Measurements from ENCODE around the gene CTXN2.

DNA sequence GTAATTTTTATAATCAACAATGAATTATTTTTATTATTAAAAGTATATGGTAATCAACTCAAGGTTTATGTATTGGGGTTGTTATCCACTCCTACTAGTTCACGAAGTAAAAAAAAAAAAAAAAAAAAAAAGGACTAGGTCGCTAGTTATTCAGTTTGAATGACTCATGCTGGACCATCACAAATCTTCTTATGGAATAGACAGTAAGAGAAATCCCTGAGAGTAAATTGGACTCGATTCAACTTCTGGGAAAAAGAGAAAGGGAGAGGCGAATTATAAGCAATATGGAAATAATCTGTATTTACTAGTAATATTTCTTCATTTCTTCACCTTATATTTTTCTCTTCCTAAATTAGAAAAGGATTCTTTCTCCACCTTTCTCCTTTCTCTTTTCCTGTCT is 15.4 kb upstream of the CTXN2 start:
- no peak for TF ChIP-seq POLR2A (IDR thresholded peaks at IDR 0.05)
- TF ChIP-seq, protein P1, sequence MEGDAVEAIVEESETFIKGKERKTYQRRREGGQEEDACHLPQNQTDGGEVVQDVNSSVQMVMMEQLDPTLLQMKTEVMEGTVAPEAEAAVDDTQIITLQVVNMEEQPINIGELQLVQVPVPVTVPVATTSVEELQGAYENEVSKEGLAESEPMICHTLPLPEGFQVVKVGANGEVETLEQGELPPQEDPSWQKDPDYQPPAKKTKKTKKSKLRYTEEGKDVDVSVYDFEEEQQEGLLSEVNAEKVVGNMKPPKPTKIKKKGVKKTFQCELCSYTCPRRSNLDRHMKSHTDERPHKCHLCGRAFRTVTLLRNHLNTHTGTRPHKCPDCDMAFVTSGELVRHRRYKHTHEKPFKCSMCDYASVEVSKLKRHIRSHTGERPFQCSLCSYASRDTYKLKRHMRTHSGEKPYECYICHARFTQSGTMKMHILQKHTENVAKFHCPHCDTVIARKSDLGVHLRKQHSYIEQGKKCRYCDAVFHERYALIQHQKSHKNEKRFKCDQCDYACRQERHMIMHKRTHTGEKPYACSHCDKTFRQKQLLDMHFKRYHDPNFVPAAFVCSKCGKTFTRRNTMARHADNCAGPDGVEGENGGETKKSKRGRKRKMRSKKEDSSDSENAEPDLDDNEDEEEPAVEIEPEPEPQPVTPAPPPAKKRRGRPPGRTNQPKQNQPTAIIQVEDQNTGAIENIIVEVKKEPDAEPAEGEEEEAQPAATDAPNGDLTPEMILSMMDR (IDR thresholded peaks at IDR 0.05): no peak

Measured in heart left ventricle (tissue), 13 donors.